NB4 (cell line): ENCODE data around the gene MEX3D.
"Not testable (repeated sequence)": the region's sequence is repeated elsewhere in the genome, so short reads cannot be mapped to it uniquely, and the experiment has no call there.

Source experiments
- DNase-seq: peaks from one replicate; pipeline ENCODE4 v3.0.0; 2010; ENCODE audit warnings: low read depth
- H3K4me3 ChIP-seq: one replicate; pipeline ENCODE4 v1.5.1; 2011; ENCODE audit warnings: mild to moderate bottlenecking, low read depth, low read length, moderate library complexity
- CTCF ChIP-seq: IDR thresholded peaks from one replicate; pipeline ENCODE4 v1.5.1; 2012; ENCODE audit warnings: low read depth, low read length
- MAX ChIP-seq: IDR thresholded peaks from 2 replicates; pipeline ENCODE4 v1.6.1; 2011; ENCODE audit warnings: low read depth, low read length
- MYC ChIP-seq: IDR thresholded peaks from 2 replicates; pipeline ENCODE4 v1.6.1; 2011; ENCODE audit warnings: low read depth, low read length
- POLR2A ChIP-seq: IDR thresholded peaks from 2 replicates; pipeline ENCODE4 v1.6.1; 2011; ENCODE audit warnings: mild to moderate bottlenecking; ENCODE audit not compliant: insufficient read length; ENCODE audit errors: extremely low read depth

MEX3D gene

GRCh38 chr19:1534972-1535371 is 33.2 kb downstream of the MEX3D start:
- DNase-seq, result no peak
- no peak overlapping the region for H3K4me3 ChIP-seq
- no peak for TF ChIP-seq POLR2A
- no peak for TF ChIP-seq CTCF
- TF ChIP-seq MYC, result no peak
- no peak for TF ChIP-seq MAX

- TF ChIP-seq CTCF, result no peak
- H3K4me3 ChIP-seq, result no peak overlapping the region
- DNase-seq, result no peak
Observed at GRCh38 chr19:1533510-1534150, 34.5 kb downstream of the MEX3D start.

- no peak for TF ChIP-seq CTCF
- TF ChIP-seq POLR2A, result no peak
- no peak for TF ChIP-seq MAX
- no peak for TF ChIP-seq MYC
- no peak for DNase-seq
- H3K4me3 ChIP-seq, result no peak overlapping the region
Observed at GRCh38 chr19:1532003-1532402, 36.1 kb downstream of the MEX3D start.

- DNase-seq, result no peak
- TF ChIP-seq MYC, result no peak
- TF ChIP-seq POLR2A, result no peak
- no peak for TF ChIP-seq CTCF
- TF ChIP-seq MAX, result no peak
- no peak overlapping the region for H3K4me3 ChIP-seq
Observed at GRCh38 chr19:1531587-1531986, 36.5 kb downstream of the MEX3D start.

- H3K4me3 ChIP-seq, DNase-seq: not testable (repeated sequence)
Observed at GRCh38 chr19:1530856-1531255, 37.3 kb downstream of the MEX3D start.

- no peak overlapping the region for H3K4me3 ChIP-seq
- TF ChIP-seq CTCF (no peak), MYC (no peak), POLR2A (no peak), MAX (no peak)
- no peak for DNase-seq
Observed at GRCh38 chr19:1529430-1529816, 38.7 kb downstream of the MEX3D start.
